22Rv1 (cell line): ENCODE results near the gene TIGD2.
"Not testable (repeated sequence)": the region's sequence is repeated elsewhere in the genome, so short reads cannot be mapped to it uniquely, and the experiment has no call there.

Experiments
- H3K27ac ChIP-seq: fragments of 450-650 bp; 2 replicates; pipeline ENCODE4 v1.5.1; 2017
- CTCF ChIP-seq: fragments of 450-650 bp; IDR thresholded peaks from 2 replicates; pipeline ENCODE4 v1.5.1; 2017; ENCODE audit warnings: mild to moderate bottlenecking
- ZFX ChIP-seq: fragments of 450-650 bp; IDR thresholded peaks from 2 replicates; pipeline ENCODE4 v1.6.1; 2017; ENCODE audit warnings: antibody characterized with exemption, borderline replicate concordance

The TIGD2 gene

GRCh38 chr4:89137231-89137630 lies 25.9 kb downstream of the TIGD2 start:
- TF ChIP-seq ZFX (no peak), CTCF (no peak)
- H3K27ac ChIP-seq: no peak overlapping the region

DNA sequence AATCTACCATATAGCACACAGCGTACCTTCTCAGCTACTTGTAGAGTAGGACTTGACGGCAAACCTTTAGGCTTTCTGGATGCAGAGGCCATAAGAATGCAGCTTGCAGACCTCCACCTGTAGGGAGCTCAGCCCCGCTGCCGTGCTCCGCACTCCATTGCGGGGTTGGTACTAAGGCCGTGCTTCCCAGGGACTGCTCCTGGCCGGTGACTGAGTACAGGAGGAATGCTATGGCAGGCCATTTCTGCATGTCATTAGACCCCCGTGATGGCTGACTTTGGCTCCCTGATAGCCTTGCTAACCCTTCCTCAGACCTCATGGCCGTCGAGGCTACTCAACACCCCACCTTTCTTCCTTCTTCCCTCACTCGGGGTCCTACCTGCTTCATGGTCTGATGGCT lies 26.4 kb downstream of the TIGD2 start:
- no peak for TF ChIP-seq ZFX
- no peak for TF ChIP-seq CTCF
- H3K27ac ChIP-seq: no peak overlapping the region

GRCh38 chr4:89140168-89140759 lies 28.9 kb downstream of the TIGD2 start:
- H3K27ac ChIP-seq: no peak overlapping the region
- no peak for TF ChIP-seq ZFX
- no peak for TF ChIP-seq CTCF

DNA sequence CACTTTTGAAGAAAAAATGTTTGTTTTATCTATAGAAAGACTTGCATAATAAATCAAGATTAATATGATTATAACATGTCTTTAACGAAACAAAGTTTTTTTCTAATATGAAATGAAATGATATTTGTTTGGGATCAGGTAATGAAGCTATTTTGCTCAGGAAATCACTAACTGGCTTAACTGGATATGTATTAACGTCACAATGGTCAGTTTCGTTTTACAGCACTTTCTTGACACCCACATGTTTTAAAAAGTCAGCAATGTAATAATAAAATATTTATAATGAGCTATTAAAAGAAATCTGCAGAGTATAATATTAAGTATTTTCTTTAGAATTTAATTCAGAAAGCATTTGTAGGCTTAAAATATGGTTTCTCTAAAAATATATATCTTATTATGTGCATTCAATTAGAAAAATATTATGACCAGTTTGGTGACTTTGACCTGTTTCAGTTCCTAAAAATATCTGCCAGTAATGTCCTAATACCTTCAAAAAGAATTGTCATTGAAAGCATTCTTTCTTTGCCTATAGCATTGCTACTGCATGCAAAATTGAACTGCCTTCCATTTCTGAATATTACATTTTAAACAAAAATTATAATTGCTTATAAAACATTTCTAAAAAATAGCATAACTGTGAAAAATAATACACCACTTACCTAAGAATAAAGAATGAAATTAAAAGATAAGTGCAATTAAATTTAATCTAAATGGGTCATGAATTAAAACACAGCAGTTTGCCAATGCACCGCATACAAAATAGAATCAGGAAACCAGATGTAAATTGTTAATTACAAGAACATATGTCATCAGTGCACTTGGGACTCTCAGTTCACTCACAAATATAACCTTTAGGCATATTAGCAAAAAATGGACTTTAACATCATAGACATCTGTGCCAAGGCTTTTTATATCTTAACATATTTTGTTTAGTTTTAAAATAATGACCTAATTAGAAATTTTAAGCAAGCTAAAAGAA lies 31.6 kb downstream of the TIGD2 start:
- TF ChIP-seq CTCF (no peak), ZFX (no peak)
- no peak overlapping the region for H3K27ac ChIP-seq

- H3K27ac ChIP-seq: not testable (repeated sequence)
These were observed 33.3 kb downstream of the TIGD2 start for GRCh38 chr4:89144652-89145051.

DNA sequence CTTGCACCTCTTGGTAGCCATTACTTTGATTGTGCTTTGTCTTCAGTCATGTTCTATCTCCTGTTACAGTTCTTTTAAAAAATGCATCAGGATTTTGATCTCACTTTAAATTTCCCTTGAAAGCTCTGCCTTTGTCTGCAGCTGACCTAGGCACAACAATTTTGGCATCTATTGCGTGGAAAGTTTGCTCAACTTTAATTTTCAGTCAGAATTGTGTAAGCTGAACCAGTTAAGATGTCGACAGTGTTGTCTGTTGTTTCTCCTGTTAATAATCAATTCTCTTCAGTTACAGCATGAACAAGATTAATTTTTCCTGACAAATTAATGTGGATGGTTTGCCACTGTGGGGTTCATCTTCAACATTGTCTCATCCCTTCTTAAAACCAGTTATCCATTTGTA lies 34.9 kb downstream of the TIGD2 start:
- no peak overlapping the region for H3K27ac ChIP-seq
- TF ChIP-seq CTCF (no peak), ZFX (no peak)

DNA sequence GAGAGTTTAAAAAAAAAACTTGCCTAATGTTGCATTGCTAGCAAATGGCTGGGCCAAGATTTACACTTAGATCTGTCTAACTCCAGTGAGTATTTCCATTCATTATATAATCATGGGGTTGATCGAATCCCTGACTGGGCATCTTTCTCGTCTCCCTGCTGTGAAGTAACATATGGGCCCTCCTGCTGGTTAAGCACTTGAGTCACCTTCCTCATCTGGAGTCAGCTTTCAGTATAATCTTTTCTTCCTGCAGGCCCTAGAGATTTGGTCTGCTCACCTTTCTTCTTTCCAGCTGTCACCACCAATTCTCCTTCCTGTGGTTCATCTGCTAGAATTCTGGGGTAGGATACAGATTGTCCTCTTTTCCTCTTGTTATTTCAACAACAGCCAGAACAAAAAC lies 41.6 kb downstream of the TIGD2 start:
- no peak overlapping the region for H3K27ac ChIP-seq
- TF ChIP-seq CTCF: no peak
- no peak for TF ChIP-seq ZFX
